Erythroblast (primary cell): ENCODE measurements around the gene IL1RL1.

ENCODE experiments used
- GATA1 ChIP-seq: IDR thresholded peaks from 2 replicates; pipeline ENCODE4 v1.6.1; 2011; ENCODE audit warnings: low read depth, mild to moderate bottlenecking, control low read depth, low read length, moderate library complexity
- POLR2A ChIP-seq: IDR thresholded peaks from 2 replicates; pipeline ENCODE4 v1.6.1; 2011; ENCODE audit warnings: mild to moderate bottlenecking, low read length

DNA sequence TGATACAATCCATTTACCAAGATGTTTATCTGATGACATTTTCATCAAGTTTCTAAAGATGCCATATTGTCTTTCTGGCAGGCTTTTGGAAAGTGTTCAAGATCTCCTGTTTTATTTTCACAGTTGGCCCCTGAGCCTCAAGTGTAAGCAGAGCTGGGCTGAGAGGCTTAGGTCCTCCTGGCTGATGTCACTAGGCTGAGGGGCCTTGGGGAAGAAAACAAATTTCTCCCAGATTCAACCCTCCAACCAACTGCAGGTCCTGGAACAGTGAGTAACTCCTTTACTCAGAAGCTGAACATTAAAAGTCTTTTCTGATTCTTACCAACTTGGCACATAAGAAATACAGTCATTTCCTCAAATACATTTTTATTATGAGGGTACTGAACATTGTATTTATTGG is 14.9 kb upstream of the IL1RL1 start:
- TF ChIP-seq POLR2A (no peak), GATA1 (no peak)
